ENCODE measurements around the gene ZNF423.

The ZNF423 gene

GRCh38 chr16:49775581-49775980, 80.3 kb downstream of the ZNF423 start:
- Histone ChIP-seq H3K27me3 (no peaks in the 10 kb centered on the region), H3K9me3 (no peaks in the 10 kb centered on the region), H3K4me1 (peaks cover 0 to 19% (median 11%) of the 10 kb centered on the region in 4 donors), H3K36me3 (no peaks in the 10 kb centered on the region), H3K27ac (no peak overlapping the region), H3K4me3 (no peak overlapping the region)
- intact Hi-C loops (cut with DNase I; ENCODE audit: low total_unique reads) = no loop called here
- DNase-seq = no peak
- no peak for TF ChIP-seq CTCF (IDR thresholded peaks at IDR 0.05)

- Histone ChIP-seq H3K9me3 (no peaks in the 10 kb centered on the region), H3K36me3 (no peaks in the 10 kb centered on the region), H3K4me1 (peaks cover 0 to 19% (median 11%) of the 10 kb centered on the region in 4 donors), H3K27me3 (no peaks in the 10 kb centered on the region), H3K27ac (no peak overlapping the region), H3K4me3 (no peak overlapping the region)
- intact Hi-C loops (cut with DNase I; ENCODE audit: low total_unique reads) = no loop called here
- no peak for TF ChIP-seq CTCF (IDR thresholded peaks at IDR 0.05)
- no peak for DNase-seq
These were observed 80.9 kb downstream of the ZNF423 start for GRCh38 chr16:49775018-49775417.

- Histone ChIP-seq H3K4me3 (no peak overlapping the region), H3K36me3 (no peaks in the 10 kb centered on the region), H3K9me3 (no peaks in the 10 kb centered on the region), H3K4me1 (peaks cover 0 to 19% (median 11%) of the 10 kb centered on the region in 4 donors), H3K27ac (no peak overlapping the region), H3K27me3 (no peaks in the 10 kb centered on the region)
- no peak for DNase-seq
- TF ChIP-seq CTCF (IDR thresholded peaks at IDR 0.05) = no peak
- intact Hi-C loops (cut with DNase I; ENCODE audit: low total_unique reads) = no loop called here
These were observed 82.1 kb downstream of the ZNF423 start for GRCh38 chr16:49773534-49774475.

GRCh38 chr16:49767998-49768397, 87.9 kb downstream of the ZNF423 start:
- Histone ChIP-seq H3K27me3 (no peaks in the 10 kb centered on the region), H3K36me3 (no peaks in the 10 kb centered on the region), H3K4me3 (no peak overlapping the region), H3K27ac (no peak overlapping the region), H3K4me1 (no peaks in the 10 kb centered on the region), H3K9me3 (no peaks in the 10 kb centered on the region)
- intact Hi-C loops (cut with DNase I; ENCODE audit: low total_unique reads) = no loop called here
- TF ChIP-seq CTCF (IDR thresholded peaks at IDR 0.05) = no peak
- no peak for DNase-seq

- no peaks in the 10 kb centered on the region for H3K4me1 ChIP-seq
- no peak overlapping the region for H3K27ac ChIP-seq
- intact Hi-C loops (cut with DNase I; ENCODE audit: low total_unique reads) = no loop called here
- no peaks in the 10 kb centered on the region for H3K36me3 ChIP-seq
- no peak for TF ChIP-seq CTCF (IDR thresholded peaks at IDR 0.05)
- no peak overlapping the region for H3K4me3 ChIP-seq
- no peaks in the 10 kb centered on the region for H3K27me3 ChIP-seq
- no peaks in the 10 kb centered on the region for H3K9me3 ChIP-seq
- DNase-seq = no peak
These were observed 88.5 kb downstream of the ZNF423 start for GRCh38 chr16:49767414-49767813.

Measured in tibial artery (tissue), 4 donors.